GM18526 (cell line): Measurements from ENCODE around the gene KCTD17.

Source experiments
- POLR2A ChIP-seq: IDR thresholded peaks from 3 replicates; pipeline ENCODE4 v1.6.1; 2011; ENCODE audit not compliant: insufficient read length; ENCODE audit errors: extremely low read depth

The KCTD17 gene, protein sequence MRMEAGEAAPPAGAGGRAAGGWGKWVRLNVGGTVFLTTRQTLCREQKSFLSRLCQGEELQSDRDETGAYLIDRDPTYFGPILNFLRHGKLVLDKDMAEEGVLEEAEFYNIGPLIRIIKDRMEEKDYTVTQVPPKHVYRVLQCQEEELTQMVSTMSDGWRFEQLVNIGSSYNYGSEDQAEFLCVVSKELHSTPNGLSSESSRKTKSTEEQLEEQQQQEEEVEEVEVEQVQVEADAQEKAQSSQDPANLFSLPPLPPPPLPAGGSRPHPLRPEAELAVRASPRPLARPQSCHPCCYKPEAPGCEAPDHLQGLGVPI

DNA sequence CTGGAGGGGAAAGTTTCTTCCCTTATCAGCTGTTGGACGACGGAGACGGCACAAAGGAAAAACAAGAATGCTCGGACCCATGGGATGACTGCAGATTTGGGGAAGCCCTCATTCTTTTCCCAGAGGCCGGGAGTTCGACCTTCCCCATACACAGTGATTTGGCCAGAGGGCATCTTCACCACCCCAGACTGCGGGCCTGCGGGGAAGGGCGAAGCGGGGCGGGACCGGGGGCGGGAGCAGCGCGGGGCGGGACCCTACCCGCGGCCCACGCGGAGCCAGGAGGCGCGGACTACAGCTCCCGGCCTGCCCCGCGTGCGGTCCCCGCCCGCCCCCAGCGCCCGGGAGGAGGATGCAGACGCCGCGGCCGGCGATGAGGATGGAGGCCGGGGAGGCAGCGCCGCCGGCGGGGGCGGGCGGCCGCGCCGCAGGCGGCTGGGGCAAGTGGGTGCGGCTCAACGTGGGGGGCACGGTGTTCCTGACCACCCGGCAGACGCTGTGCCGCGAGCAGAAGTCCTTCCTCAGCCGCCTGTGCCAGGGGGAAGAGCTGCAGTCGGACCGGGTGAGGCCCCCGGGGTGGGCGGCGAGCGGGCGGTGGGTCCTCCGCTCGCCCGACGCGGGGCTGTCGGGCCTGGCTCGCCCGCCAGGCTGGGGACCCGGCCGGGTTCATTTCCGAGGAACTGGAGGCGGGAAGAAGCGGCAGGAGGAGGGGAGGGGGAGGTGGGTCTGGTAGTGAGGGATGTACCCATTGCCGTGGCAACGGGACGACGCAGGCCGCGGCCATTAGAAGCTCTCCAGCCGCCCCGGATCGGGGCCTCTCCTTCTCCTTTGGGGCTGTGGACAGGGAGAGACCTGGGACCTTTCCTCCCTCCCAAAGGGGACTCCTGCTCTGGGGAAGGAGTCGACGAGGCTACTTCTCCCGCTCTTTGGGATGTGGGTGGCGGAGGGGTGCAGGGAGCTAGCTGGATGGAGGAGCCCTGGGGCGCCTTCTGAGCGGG is at the start of gene KCTD17:
Gene KCTD17 (plus strand): TSS at position 352 of the 995 bp plus-strand sequence. CDS start 19 bp downstream, at position 371.
- peak; percentile 31 for TF ChIP-seq POLR2A

DNA sequence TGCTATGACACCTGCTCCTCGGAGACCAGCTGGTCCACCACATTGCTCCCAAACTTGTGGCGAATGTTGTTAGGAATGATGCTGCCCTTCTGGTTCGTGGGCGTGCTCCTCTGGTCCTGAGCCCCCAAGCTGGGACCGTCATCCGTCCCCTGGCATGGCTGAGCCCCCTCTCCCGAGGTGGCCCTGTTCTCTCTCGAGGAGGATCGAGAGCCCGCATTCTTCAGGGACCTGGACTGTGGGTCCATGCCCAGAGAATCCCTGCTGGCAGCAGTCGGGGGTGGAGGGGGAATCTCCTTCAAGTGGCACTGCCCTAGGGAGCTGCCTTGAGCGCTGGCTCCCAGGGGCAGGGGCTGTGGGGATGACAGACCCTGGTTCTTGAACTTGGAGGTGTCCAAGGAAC is 49.7 kb upstream of the KCTD17 start:
- no peak for TF ChIP-seq POLR2A

DNA sequence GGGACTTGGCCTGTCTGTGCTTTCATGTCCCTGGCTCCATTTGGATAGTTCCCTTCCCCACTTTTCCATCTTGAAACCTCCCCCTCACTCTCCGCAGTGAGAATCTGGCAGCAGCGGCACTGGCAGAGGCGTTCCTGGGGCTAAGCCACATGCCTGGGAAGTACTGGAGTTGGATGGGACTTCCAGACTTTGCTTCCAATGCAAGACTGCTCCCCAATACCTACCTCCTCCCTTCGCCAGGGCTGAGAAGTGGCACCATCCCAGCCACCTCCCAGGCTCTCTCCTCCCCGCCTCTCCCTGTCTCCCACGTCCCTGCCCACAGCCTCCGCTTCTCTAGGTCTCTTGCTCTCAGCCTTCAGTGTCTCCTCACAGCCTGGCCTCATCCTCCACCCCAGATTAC is 48.9 kb upstream of the KCTD17 start:
- no peak for TF ChIP-seq POLR2A

DNA sequence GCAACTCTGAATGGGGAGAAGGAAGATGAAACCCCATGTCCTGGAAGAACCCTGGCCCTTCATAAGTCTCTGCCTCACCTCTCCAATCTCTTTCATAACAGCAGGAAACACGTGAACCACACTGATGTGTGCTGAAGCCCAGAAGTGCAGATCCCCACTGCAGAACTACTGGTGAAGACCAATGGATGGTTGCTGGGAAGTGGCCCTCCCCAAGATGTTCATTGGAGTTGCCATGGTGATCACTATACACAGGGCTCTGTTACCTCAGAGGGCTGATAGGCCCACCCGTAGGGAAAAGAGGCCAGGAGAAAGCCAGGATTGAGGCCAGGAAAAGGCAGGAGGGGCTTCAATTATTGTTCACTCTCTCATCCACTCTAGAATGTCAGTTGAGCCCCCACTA is 43.9 kb upstream of the KCTD17 start:
- TF ChIP-seq POLR2A: no peak

DNA sequence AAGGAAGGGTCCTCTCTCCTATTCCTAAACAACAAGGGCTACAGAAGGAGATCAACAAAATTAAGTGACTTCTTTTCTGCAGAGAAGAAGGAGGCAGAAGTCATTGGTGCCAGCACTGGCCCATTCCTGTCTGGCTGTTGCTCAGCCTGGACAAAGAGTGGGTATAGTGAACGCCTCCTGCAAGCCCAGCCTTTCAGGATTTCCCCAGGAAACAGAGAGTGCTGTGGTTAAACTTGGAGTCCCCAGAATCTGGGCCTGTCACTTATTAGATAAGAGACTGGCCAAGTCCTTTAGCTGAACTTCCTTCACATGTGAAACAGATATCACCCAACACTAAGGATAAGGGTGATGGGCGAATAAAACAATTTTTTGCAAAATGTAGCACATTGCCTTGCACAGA is 43.2 kb upstream of the KCTD17 start:
- TF ChIP-seq POLR2A: no peak

DNA sequence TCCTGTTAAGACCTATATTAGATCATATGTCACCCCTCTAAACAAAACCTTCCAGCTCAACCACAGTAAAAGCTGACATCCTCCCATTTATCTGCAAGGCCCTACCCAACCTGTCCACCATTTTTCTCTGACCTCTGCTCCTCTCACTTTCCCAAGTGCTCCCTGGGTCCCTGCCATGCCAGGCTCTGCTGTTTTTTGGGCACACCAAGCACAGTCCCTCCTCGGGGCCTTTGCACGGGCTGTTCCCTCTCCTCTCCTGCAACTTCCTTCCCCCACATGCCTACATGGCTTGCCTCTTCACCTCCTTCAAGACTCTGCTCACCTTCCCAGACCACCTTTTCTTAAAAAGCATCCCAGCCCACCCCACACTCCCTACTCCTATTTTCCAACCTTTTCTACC is 42.1 kb upstream of the KCTD17 start:
- TF ChIP-seq POLR2A: no peak

DNA sequence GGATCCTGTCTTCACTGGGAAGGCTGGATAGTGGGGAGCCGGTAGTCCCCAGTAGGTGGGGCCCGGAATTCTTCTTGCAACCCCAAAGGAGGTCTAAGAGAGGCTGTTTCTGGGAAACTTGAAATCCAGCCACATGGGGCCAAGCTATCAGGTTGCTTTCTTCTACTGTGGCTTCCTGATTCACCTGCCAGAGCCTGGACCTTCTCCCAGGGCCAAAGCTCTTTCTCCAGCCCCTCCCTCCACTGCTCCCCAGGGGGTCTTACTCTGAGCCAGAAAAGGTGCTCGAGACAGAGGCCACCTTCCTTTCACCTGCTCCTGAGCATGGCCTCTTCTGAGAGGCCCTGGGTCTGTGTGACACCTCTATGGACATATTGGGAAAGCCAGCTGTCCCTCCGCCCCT is 41.4 kb upstream of the KCTD17 start:
- no peak for TF ChIP-seq POLR2A

DNA sequence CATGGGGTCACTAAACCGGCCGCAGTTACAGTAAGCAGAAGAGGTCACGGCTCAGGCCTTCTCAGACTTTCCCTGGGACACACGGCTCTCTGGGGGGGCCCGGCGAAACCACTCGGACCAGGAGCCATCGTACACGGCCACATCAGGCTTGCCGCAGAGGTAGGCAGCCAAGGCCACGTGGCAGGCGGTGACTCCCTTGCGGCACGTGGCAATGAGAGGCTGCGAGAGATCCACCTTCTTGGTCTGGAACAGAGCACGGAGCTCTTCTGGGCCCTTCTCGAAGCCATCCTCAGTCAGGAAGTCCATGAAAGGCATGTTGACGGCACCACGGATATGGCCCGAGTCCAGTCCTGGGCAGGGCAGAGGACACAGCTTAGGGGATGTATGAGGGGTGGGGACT is 40.6 kb upstream of the KCTD17 start:
- no peak for TF ChIP-seq POLR2A

DNA sequence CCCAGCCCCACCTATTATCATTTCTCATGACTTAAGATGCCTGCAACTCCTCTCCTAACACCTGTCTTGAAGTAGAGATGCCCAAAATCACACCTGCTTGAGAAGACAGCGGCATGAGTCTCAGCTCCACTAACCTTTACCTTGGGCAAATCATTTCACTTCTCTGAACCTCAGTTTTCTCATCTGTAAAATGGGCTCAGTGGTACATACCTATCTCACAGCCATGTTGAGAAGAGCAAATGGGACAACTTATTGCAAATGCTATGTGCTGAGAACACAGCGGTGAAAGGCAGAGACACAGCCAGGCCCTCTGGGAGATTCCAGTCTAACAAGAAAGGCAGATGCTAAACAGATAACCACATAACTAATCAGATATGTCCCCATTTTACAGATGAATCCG is 40.1 kb upstream of the KCTD17 start:
- no peak for TF ChIP-seq POLR2A

DNA sequence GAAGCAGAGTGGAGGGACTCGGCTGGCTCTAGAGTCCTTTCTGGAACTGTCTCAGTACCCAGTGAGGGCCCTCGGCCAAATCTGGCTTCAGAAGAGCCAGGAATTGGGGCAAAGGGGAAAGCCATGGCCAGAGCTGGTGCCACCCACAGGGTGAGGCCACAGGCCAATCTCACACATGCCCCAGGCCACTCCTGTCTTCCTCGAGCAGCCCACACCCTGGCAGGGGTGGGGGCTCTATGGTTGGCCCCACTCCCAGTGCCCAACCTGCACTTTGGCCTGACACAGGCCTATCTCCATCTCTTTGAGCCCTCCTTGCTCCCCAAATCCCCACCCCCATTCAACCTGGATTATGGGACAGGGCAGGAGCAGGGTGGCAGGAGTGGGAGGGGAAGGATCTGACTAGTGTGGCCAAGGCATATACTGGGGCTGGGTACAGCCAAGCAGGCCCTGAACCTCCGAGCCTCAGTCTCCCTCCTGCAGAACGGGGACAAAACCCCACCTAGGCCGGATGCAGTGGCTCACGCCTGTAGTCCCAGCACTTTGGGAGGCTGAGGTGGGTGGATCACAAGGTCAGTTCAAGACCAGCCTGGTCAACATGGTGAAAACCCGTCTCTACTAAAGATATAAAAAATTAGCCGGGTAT is 39.2 kb upstream of the KCTD17 start:
- TF ChIP-seq POLR2A: no peak

DNA sequence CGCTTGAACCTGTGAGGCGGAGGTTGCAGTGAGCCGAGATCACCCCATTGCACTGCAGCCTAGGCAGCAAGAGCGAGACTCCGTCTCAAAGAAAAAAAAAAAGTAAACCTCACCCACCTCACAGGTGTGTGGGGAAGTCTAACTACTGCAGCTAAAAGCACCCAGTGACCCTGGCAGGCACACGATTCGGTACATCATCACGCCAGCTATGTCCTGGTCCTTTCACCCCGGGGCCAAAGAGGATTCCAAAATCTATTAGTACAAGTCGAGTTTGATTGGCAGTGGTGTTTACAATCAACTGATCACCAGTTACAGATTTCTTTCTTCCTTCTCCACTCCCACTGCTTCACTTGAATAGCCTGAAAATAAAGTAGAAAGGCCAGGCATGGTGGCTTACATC is 38.6 kb upstream of the KCTD17 start:
- TF ChIP-seq POLR2A: no peak

DNA sequence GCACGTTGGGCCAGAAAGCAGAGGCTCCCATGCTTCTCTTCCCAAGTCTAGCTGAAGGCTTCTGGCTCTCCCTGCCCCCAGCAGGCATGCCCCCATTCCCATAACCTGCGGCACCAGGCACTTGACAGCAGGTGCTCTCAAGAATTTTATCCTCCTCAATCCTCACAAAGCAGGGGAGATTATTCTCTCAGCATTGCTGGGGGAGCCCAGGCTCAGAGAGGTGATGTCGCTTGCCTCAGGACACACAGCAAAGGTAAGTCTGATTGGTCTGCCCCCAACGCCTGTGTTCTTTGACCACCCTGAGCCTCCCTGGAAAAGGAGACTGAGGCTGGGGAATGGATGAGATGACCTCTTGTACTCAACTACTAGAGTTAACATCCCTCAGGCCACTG is 37.1 kb upstream of the KCTD17 start:
- TF ChIP-seq POLR2A: no peak

DNA sequence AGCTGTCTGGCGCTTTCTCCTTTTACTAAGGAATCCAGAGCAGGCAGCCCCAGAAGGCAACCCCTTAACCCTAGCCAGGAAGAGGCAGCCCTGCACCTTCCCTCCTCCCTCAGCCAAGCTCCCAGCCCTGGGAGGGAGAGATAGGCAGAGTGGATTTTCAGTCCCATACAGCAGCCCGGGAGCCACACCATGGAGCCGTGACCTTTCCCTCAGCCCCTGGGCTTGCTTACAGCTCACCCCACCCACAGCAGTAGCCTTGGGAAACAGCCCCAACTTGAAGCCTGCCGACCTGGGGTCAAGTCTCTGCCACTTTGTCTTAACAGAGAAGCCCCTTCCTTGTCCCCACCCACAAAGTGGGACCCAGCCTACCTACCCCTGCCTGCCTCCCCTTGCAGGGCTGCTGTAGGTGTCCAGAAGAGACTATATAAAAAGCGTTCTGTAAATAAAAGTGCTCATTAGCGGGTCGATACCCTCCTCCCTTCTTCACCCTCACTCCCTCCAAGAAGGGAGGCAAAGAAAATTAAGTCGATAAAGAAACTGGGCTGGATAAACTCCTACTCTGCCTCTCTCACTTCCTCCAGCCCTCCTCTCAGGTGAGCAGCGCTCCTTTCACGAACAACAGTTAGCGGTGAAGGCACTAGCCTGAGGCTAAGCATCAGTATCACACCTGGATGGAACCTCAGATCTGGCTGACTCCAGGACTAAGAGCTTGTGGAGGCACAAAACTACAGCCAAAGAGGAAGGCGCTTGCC is 36.5 kb upstream of the KCTD17 start:
- TF ChIP-seq POLR2A: no peak

DNA sequence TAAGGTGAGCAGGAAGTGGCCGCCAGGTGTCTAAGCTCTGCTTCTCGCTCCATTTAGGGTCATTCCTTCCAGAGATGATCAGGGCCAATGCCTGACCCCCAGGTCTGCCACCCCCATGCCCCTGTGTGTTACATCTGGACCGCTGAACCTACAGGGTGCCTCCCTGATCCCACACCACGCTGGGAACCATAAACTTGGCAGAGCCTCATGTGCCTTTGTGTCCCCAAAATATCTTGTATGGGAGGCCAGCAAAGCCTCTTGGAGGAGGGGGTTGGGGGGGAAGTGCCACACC is 36.0 kb upstream of the KCTD17 start:
- TF ChIP-seq POLR2A: no peak

DNA sequence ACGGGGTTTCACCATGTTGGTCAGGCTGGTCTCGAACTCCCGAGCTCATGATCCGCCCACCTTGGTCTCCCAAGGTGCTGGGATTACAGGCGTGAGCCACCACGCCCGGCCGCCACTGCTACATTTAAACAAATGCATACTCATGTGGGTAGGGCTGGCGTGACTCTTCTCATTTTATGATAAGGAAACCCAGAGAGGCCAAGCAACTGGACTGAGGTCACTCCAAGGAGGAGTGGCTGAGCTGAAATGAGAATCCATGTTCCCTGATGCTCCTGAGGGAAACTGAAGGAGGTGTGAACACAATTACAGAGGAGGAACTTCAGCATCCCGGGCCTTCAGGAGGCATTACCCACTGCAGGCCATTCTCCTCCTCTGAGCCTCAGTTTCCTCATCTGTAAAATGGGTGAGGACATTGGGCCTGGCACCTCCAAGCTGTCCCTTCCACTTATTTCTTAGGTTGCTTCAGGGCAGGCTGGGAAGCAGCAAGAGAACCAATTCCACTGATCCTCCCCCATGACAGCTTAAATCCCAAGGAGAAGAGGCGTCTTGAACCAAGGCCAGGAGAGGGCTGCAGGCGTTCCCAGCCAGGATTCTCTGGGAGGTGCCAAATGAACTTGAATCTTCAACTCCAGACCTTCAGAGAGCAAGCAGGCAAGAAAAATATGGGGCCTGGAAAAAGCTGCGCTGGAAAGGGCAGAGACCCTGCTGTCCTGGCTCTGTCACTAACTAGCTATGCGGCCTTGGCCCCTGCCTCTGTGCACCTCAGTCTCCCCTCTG is 35.2 kb upstream of the KCTD17 start:
- no peak for TF ChIP-seq POLR2A

DNA sequence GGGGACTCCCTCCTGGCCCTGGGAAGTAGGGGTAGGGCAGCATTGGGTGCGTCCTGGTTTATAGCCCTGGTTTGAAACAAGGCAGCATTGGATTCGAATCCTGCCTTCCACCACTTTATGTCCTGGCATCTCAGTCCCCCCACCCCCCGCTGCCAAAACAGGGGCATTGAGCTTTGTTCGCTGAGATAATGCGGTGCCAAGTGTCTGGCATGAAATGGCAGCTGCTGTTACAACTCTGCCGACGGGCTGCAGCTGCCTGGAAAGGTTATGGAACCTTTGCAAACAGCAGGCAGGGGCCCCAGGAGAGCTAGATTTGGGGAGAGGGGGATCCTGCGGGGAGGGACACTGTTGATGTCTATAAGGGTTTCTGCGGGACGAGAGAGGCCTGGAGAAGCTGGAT is 34.2 kb upstream of the KCTD17 start:
- no peak for TF ChIP-seq POLR2A
